Measurements from ENCODE around the gene BCAS3.

The BCAS3 gene

DNA sequence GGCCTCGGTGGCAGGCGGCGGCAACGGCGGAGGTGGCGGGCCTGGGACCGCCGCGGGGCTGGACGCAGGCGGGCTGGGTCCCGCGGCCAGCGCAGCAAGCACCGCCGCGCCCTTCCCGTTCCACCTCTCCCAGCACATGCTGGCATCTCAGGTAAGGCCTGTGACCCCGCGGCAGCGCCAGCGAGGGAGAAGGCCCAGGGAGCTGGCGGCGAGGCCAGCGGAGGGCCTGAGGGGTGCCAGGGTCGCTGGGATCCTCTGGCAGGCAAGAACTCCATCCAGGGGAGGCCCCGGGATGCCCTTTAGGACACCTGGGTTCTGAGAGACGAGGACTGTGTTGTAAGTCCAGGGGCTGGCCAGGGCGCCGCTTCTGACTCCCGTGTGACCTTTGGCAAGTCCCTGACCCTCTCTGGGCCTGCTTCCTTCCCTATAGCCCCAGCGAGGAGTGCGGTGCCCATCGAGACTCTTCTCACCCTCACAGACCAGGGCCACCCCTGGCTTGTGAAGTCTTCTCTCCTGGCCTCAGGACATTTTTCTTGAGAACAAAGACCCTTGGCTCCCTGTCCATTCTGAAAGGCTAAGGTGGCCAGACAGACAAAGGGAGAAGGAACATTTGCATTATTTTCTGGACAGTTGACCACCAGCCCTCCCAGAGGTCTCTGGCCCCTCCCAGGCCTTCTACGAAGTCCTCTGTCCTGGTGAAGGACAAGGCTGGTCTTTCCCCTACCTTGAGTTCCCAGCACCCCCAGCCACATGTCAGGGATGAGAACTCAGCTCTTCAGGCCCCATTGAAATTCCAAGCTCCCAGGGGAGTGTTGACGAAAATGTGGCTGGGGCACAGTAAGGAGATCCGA is 728.3 kb downstream of the BCAS3 start:
- peaks cover 22% of the 10 kb centered on the region for H3K36me3 ChIP-seq (replicated peaks)
- no peak for DNase-seq
- TF ChIP-seq, protein P1, sequence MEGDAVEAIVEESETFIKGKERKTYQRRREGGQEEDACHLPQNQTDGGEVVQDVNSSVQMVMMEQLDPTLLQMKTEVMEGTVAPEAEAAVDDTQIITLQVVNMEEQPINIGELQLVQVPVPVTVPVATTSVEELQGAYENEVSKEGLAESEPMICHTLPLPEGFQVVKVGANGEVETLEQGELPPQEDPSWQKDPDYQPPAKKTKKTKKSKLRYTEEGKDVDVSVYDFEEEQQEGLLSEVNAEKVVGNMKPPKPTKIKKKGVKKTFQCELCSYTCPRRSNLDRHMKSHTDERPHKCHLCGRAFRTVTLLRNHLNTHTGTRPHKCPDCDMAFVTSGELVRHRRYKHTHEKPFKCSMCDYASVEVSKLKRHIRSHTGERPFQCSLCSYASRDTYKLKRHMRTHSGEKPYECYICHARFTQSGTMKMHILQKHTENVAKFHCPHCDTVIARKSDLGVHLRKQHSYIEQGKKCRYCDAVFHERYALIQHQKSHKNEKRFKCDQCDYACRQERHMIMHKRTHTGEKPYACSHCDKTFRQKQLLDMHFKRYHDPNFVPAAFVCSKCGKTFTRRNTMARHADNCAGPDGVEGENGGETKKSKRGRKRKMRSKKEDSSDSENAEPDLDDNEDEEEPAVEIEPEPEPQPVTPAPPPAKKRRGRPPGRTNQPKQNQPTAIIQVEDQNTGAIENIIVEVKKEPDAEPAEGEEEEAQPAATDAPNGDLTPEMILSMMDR (IDR thresholded peaks at IDR 0.05; ENCODE audit: low read depth, low read length, missing control alignments): no peak
- peak overlapping the region; percentile 84 for H3K4me3 ChIP-seq (ENCODE audit: low read depth, low read length)
- no peak overlapping the region for H3K27ac ChIP-seq
- H3K27me3 ChIP-seq (replicated peaks): no peaks in the 10 kb centered on the region
- in situ Hi-C loops (cut with HindIII; ENCODE audit: low pct_ligation_motif_present, low sequenced_read_pairs): no loop called here

DNA sequence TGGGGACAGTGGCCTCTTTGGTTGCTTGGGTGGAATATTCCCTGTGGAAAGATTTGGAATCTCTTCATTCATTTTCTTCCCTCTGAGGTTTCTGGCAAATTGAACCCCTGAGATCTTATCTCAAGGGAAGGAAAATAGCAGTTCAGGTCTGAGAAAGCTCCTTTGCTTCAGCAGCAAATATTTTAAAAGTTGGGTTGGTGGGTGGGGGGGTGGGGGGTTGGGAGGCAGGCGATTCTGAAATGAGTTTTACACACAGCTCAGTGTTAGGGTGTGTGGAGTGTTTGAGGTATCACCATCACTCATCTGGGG is 728.8 kb downstream of the BCAS3 start:
- Histone ChIP-seq H3K4me3 (ENCODE audit: low read depth, low read length) (no peak overlapping the region), H3K27me3 (replicated peaks) (no peaks in the 10 kb centered on the region), H3K36me3 (replicated peaks) (peaks cover 22% of the 10 kb centered on the region), H3K27ac (no peak overlapping the region)
- in situ Hi-C loops (cut with HindIII; ENCODE audit: low pct_ligation_motif_present, low sequenced_read_pairs): no loop called here
- no peak for DNase-seq
- TF ChIP-seq, protein P1 (IDR thresholded peaks at IDR 0.05; ENCODE audit: low read depth, low read length, missing control alignments): no peak

- Histone ChIP-seq H3K27ac (no peak overlapping the region), H3K36me3 (replicated peaks) (peaks cover 19% of the 10 kb centered on the region), H3K4me3 (ENCODE audit: low read depth, low read length) (no peak overlapping the region), H3K27me3 (replicated peaks) (no peaks in the 10 kb centered on the region)
- DNase-seq: no peak
- in situ Hi-C loops (cut with HindIII; ENCODE audit: low pct_ligation_motif_present, low sequenced_read_pairs): no loop called here
- TF ChIP-seq, protein P1 (IDR thresholded peaks at IDR 0.05; ENCODE audit: low read depth, low read length, missing control alignments): no peak
Measured at GRCh38 chr17:61406971-61407911, 729.6 kb downstream of the BCAS3 start.

DNA sequence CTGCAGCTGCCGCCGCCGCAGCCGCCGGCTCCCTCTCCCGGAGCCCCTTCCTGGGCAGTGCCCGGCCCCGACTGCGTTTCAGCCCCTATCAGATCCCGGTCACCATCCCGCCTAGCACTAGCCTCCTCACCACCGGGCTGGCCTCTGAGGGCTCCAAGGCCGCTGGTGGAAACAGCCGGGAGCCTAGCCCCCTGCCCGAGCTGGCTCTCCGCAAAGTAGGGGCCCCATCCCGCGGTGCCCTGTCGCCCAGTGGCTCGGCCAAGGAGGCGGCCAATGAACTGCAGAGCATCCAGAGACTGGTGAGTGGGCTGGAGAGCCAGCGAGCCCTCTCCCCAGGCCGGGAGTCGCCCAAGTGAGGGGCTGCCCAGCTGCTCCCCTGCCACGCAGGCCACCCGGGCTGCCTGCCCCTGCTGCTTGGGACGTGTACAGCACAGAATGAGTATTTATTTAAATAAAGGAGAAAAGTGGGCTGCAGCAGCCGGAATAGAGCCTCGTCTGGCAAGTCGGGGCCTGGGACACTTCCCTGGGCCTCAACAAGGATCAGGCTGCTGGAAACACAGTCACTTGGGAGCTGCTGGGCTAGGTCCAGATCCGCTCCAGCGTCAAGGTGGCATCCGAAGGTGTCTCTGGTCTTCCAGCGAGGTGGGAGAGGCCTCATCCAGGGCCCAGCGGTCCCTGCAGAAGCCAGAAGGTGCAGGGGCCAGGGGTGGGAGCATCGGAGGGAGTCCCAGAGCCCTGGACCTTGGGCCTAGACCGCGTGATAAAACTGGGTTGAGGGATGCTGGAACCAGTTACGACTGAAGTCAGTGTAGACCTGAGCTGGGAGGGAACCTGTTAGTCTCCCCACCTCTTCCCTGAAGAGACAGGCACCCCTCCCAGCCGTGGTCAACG is 730.7 kb downstream of the BCAS3 start:
- TF ChIP-seq, protein P1 (IDR thresholded peaks at IDR 0.05; ENCODE audit: low read depth, low read length, missing control alignments): no peak
- Histone ChIP-seq H3K27me3 (replicated peaks) (no peaks in the 10 kb centered on the region), H3K27ac (no peak overlapping the region), H3K36me3 (replicated peaks) (peaks cover 19% of the 10 kb centered on the region), H3K4me3 (ENCODE audit: low read depth, low read length) (no peak overlapping the region)
- no peak for DNase-seq
- in situ Hi-C loops (cut with HindIII; ENCODE audit: low pct_ligation_motif_present, low sequenced_read_pairs): no loop called here

- TF ChIP-seq, protein P1 (IDR thresholded peaks at IDR 0.05; ENCODE audit: low read depth, low read length, missing control alignments): peak; percentile 50
- no peak for DNase-seq
- Histone ChIP-seq H3K27ac (no peak overlapping the region), H3K4me3 (ENCODE audit: low read depth, low read length) (peak overlapping the region; percentile 49), H3K36me3 (replicated peaks) (peaks cover 19% of the 10 kb centered on the region), H3K27me3 (replicated peaks) (no peaks in the 10 kb centered on the region)
- in situ Hi-C loops (cut with HindIII; ENCODE audit: low pct_ligation_motif_present, low sequenced_read_pairs): no loop called here
Measured at GRCh38 chr17:61409301-61410112, 731.9 kb downstream of the BCAS3 start.

Measured in brain microvascular endothelial cell (primary cell).